Neural progenitor cell (in vitro differentiated cells): ENCODE data around the gene RAPGEF5. TPM values are rescaled to one million over a fixed set of nuclear protein-coding genes. Genes with fewer than 3 reads are reported as not detected.

ENCODE experiments used
- DNase-seq: peaks from one replicate; pipeline ENCODE4 v3.0.0-alpha.2; 2016; ENCODE audit warnings: low spot score
- H2AFZ ChIP-seq: fragments of 200-600 bp; sonication (generic); replicated peaks from 2 replicates; pipeline ENCODE4 v1.6.1; 2016; ENCODE audit warnings: antibody characterized with exemption
- H3F3A ChIP-seq: fragments of 200-600 bp; sonication (generic); 2 replicates; pipeline ENCODE4 v1.6.1; 2016; ENCODE audit warnings: antibody characterized with exemption, low read depth
- H3K27ac ChIP-seq: fragments of 200-600 bp; sonication (generic); 2 replicates; pipeline ENCODE4 v1.5.1; 2016; ENCODE audit warnings: mild to moderate bottlenecking
- H3K27me3 ChIP-seq: fragments of 200-600 bp; sonication (generic); 2 replicates; pipeline ENCODE4 v1.6.1; 2016; ENCODE audit warnings: mild to moderate bottlenecking, moderate library complexity
- H3K36me3 ChIP-seq: fragments of 200-600 bp; sonication (generic); 2 replicates; pipeline ENCODE4 v1.5.1; 2016
- H3K4me1 ChIP-seq: fragments of 200-600 bp; sonication (generic); 2 replicates; pipeline ENCODE4 v1.6.1; 2016; ENCODE audit warnings: mixed run types
- H3K4me2 ChIP-seq: fragments of 200-600 bp; sonication (generic); 2 replicates; pipeline ENCODE4 v1.6.1; 2016
- H3K4me3 ChIP-seq: fragments of 200-600 bp; sonication (generic); 2 replicates; pipeline ENCODE4 v1.5.1; 2016
- H3K79me2 ChIP-seq: fragments of 200-600 bp; sonication (generic); 2 replicates; pipeline ENCODE4 v1.6.1; 2016; ENCODE audit warnings: low read depth
- H3K9ac ChIP-seq: fragments of 200-600 bp; sonication (generic); 2 replicates; pipeline ENCODE4 v1.6.1; 2016
- H3K9me3 ChIP-seq: fragments of 200-600 bp; sonication (generic); 2 replicates; pipeline ENCODE4 v1.5.1; 2016; ENCODE audit warnings: low read depth
- H4K20me1 ChIP-seq: fragments of 200-600 bp; sonication (generic); 2 replicates; pipeline ENCODE4 v1.6.1; 2016; ENCODE audit warnings: low read depth
- H3K27ac Mint-ChIP-seq: 3 replicates; pipeline ENCODE4 v1.8.0; 2021; ENCODE audit warnings: mixed read lengths
- H3K27me3 Mint-ChIP-seq: 2 replicates; pipeline ENCODE4 v1.8.0; 2022; ENCODE audit warnings: low read depth, mild to moderate bottlenecking, inconsistent platforms, moderate library complexity, mixed read lengths; ENCODE audit not compliant: insufficient read depth
- H3K36me3 Mint-ChIP-seq: 3 replicates; pipeline ENCODE4 v1.8.0; 2021; ENCODE audit warnings: mixed read lengths
- H3K4me1 Mint-ChIP-seq: 3 replicates; pipeline ENCODE4 v1.8.0; 2021; ENCODE audit warnings: mixed read lengths
- H3K4me3 Mint-ChIP-seq: 3 replicates; pipeline ENCODE4 v1.8.0; 2021; ENCODE audit warnings: mild to moderate bottlenecking, moderate library complexity, mixed read lengths
- H3K9me3 Mint-ChIP-seq: 3 replicates; pipeline ENCODE4 v1.8.0; 2020; ENCODE audit warnings: mixed read lengths
- CTCF ChIP-seq: fragments of 200-600 bp; sonication (generic); IDR thresholded peaks from 2 replicates; pipeline ENCODE4 v1.5.1; 2017; ENCODE audit warnings: antibody characterized with exemption, mild to moderate bottlenecking
- EZH2 ChIP-seq: fragments of 200-600 bp; sonication (generic); IDR thresholded peaks from 2 replicates; pipeline ENCODE4 v1.6.1; 2017; ENCODE audit warnings: antibody characterized with exemption, mild to moderate bottlenecking, moderate library complexity
- EZH2phosphoT487 ChIP-seq: fragments of 200-600 bp; sonication (generic); IDR thresholded peaks from 2 replicates; pipeline ENCODE4 v1.6.1; 2017; ENCODE audit warnings: antibody characterized with exemption
- total RNA-seq: library from RNA; depleted of rRNA; stranded (reverse); fragments of >200 nt; gene quantifications from 2 replicates; pipeline ENCODE4 v1.2.3, GENCODE V29; 2015; ENCODE audit warnings: low replicate concordance

The RAPGEF5 gene
- total RNA-seq, 1 donor from 2014 or later: 5.7 TPM

GRCh38 chr7:22325671-22326070, 31.3 kb downstream of the RAPGEF5 start:
- H3K27me3 ChIP-seq: no peaks in the 10 kb centered on the region
- no peak overlapping the region for H3K9ac ChIP-seq
- H3K4me3 ChIP-seq: no peak overlapping the region
- H2AFZ ChIP-seq: no peak overlapping the region
- no peak for DNase-seq
- no peak overlapping the region for H3K27ac ChIP-seq
- no peaks in the 10 kb centered on the region for H3K9me3 ChIP-seq
- TF ChIP-seq EZH2phosphoT487 (no peak), EZH2 (no peak), CTCF (no peak)
- Mint-ChIP-seq H3K4me3 (no peak overlapping the region), H3K27me3 (peaks cover 2% of the 10 kb centered on the region), H3K9me3 (no peaks in the 10 kb centered on the region), H3K27ac (no peak overlapping the region), H3K4me1 (no peaks in the 10 kb centered on the region), H3K36me3 (no peaks in the 10 kb centered on the region)
- H3K4me2 ChIP-seq: no peak overlapping the region
- H3F3A ChIP-seq: no peaks in the 10 kb centered on the region
- H3K4me1 ChIP-seq: peaks cover 16% of the 10 kb centered on the region
- no peaks in the 10 kb centered on the region for H3K79me2 ChIP-seq
- H3K36me3 ChIP-seq: no peaks in the 10 kb centered on the region
- no peaks in the 10 kb centered on the region for H4K20me1 ChIP-seq

- H3K36me3 Mint-ChIP-seq: no peaks in the 10 kb centered on the region
- Histone ChIP-seq H3K36me3 (no peaks in the 10 kb centered on the region), H3K4me3 (no peak overlapping the region), H3K27ac (no peak overlapping the region), H4K20me1 (no peaks in the 10 kb centered on the region), H3K9me3 (no peaks in the 10 kb centered on the region), H3K9ac (no peak overlapping the region), H3K4me2 (no peak overlapping the region), H3F3A (no peaks in the 10 kb centered on the region), H2AFZ (no peak overlapping the region), H3K4me1 (peaks cover 23% of the 10 kb centered on the region), H3K79me2 (no peaks in the 10 kb centered on the region), H3K27me3 (no peaks in the 10 kb centered on the region)
- no peak overlapping the region for H3K4me3 Mint-ChIP-seq
- DNase-seq: no peak
- peaks cover 3% of the 10 kb centered on the region for H3K27me3 Mint-ChIP-seq
- TF ChIP-seq EZH2phosphoT487: no peak
- TF ChIP-seq CTCF: no peak
- no peaks in the 10 kb centered on the region for H3K9me3 Mint-ChIP-seq
- no peaks in the 10 kb centered on the region for H3K4me1 Mint-ChIP-seq
- H3K27ac Mint-ChIP-seq: no peak overlapping the region
Measured at GRCh38 chr7:22323714-22324113, 33.2 kb downstream of the RAPGEF5 start.

- Histone ChIP-seq H3K27me3 (no peaks in the 10 kb centered on the region), H3K4me1 (peaks cover 28% of the 10 kb centered on the region), H3K36me3 (no peaks in the 10 kb centered on the region), H2AFZ (peak overlapping the region; percentile 64), H3K4me3 (no peak overlapping the region), H3K4me2 (peak overlapping the region; percentile 29), H3K9me3 (no peaks in the 10 kb centered on the region), H3K27ac (no peak overlapping the region), H3K79me2 (no peaks in the 10 kb centered on the region), H3F3A (no peaks in the 10 kb centered on the region), H4K20me1 (no peaks in the 10 kb centered on the region), H3K9ac (no peak overlapping the region)
- no peaks in the 10 kb centered on the region for H3K4me1 Mint-ChIP-seq
- no peak for DNase-seq
- no peaks in the 10 kb centered on the region for H3K36me3 Mint-ChIP-seq
- H3K27ac Mint-ChIP-seq: no peak overlapping the region
- TF ChIP-seq EZH2 (no peak), CTCF (no peak), EZH2phosphoT487 (no peak)
- H3K4me3 Mint-ChIP-seq: no peak overlapping the region
- H3K27me3 Mint-ChIP-seq: peaks cover 3% of the 10 kb centered on the region
- H3K9me3 Mint-ChIP-seq: no peaks in the 10 kb centered on the region
Measured at GRCh38 chr7:22320416-22320815, 36.5 kb downstream of the RAPGEF5 start.
